Liver (tissue), 9 donors: ENCODE data around the gene SMC1A. TPM values are rescaled to one million over a fixed set of nuclear protein-coding genes. Genes with fewer than 3 reads are reported as not detected.

Experiments used
- DNase-seq: peaks from one replicate; pipeline ENCODE4 v3.0.0-alpha.2; 2017; ENCODE audit warnings: low spot score
- H3K27ac ChIP-seq, 2 donors: one replicate each; pipeline ENCODE4 v1.7.0; 2013; ENCODE audit warnings: inconsistent platforms in 2 of 2, low read length in 2 of 2, control low read depth in 1 of 2, low read depth in 1 of 2, mild to moderate bottlenecking in 1 of 2
- H3K27me3 ChIP-seq, 4 donors: one replicate each; pipeline versions ENCODE4 v1.6.1 to v1.7.0; 2013; ENCODE audit warnings: low read length in 3 of 4, inconsistent platforms in 1 of 4, mild to moderate bottlenecking in 1 of 4, moderate library complexity in 1 of 4; ENCODE audit not compliant: control insufficient read depth in 4 of 4, insufficient read depth in 4 of 4
- H3K36me3 ChIP-seq, 4 donors: one replicate each; pipeline versions ENCODE4 v1.6.1 to v1.7.0; 2013; ENCODE audit warnings: low read length in 3 of 4, mild to moderate bottlenecking in 3 of 4, low read depth in 1 of 4, moderate library complexity in 1 of 4; ENCODE audit not compliant: control insufficient read depth in 4 of 4, insufficient read depth in 3 of 4
- H3K4me1 ChIP-seq, 4 donors: one replicate each; pipeline versions ENCODE4 v1.6.1 to v1.7.0; 2013; ENCODE audit warnings: low read length in 3 of 4, mild to moderate bottlenecking in 3 of 4, moderate library complexity in 1 of 4; ENCODE audit not compliant: control insufficient read depth in 4 of 4, insufficient read depth in 4 of 4
- H3K4me3 ChIP-seq, 3 donors: one replicate each; pipeline versions ENCODE4 v1.6.1 to v1.7.0; 2013; ENCODE audit warnings: low read length in 3 of 3, control low read depth in 1 of 3, low read depth in 1 of 3, mild to moderate bottlenecking in 1 of 3
- H3K9ac ChIP-seq, 2 donors: one replicate each; pipeline ENCODE4 v1.7.0; 2013; ENCODE audit warnings: low read length in 2 of 2, mild to moderate bottlenecking in 2 of 2, moderate library complexity in 2 of 2, control low read depth in 1 of 2, low read depth in 1 of 2
- H3K9me3 ChIP-seq, 4 donors: one replicate each; pipeline versions ENCODE4 v1.6.1 to v1.7.0; 2013; ENCODE audit warnings: low read length in 3 of 4; ENCODE audit not compliant: control insufficient read depth in 4 of 4
- ATF3 ChIP-seq: IDR thresholded peaks from 2 replicates; pipeline ENCODE4 v1.6.1; 2016; ENCODE audit warnings: antibody characterized with exemption
- EGR1 ChIP-seq, 2 donors: IDR thresholded peaks; 2 replicates each; pipeline ENCODE4 v1.6.1; 2016 to 2018; ENCODE audit warnings: antibody characterized with exemption in 2 of 2, low read depth in 2 of 2
- FOXA1 ChIP-seq: IDR thresholded peaks from 2 replicates; pipeline ENCODE4 v1.6.1; 2016; ENCODE audit warnings: antibody characterized with exemption
- FOXA2 ChIP-seq: IDR thresholded peaks from 2 replicates; pipeline ENCODE4 v1.6.1; 2016; ENCODE audit warnings: antibody characterized with exemption
- GABPA ChIP-seq, 2 donors: IDR thresholded peaks in 1 of 2; conservative IDR thresholded peaks in 1 of 2; 2 replicates each; pipeline ENCODE4 v1.6.1; 2016; ENCODE audit warnings: antibody characterized with exemption in 2 of 2, mild to moderate bottlenecking in 1 of 2, moderate library complexity in 1 of 2
- HNF4A ChIP-seq, 2 donors: conservative IDR thresholded peaks; 2 replicates each; pipeline ENCODE4 v1.6.1; 2016; ENCODE audit warnings: antibody characterized with exemption in 2 of 2, mild to moderate bottlenecking in 2 of 2
- HNF4G ChIP-seq: IDR thresholded peaks from 2 replicates; pipeline ENCODE4 v1.6.1; 2016; ENCODE audit warnings: antibody characterized with exemption
- JUND ChIP-seq, 2 donors: IDR thresholded peaks; 2 replicates each; pipeline ENCODE4 v1.6.1; 2016; ENCODE audit warnings: antibody characterized with exemption in 2 of 2
- NR2F2 ChIP-seq: IDR thresholded peaks from 2 replicates; pipeline ENCODE4 v1.6.1; 2016; ENCODE audit warnings: antibody characterized with exemption
- RAD21 ChIP-seq, 2 donors: IDR thresholded peaks; 2 replicates each; pipeline ENCODE4 v1.6.1; 2016; ENCODE audit warnings: antibody characterized with exemption in 2 of 2, mild to moderate bottlenecking in 2 of 2
- SP1 ChIP-seq: IDR thresholded peaks from 2 replicates; pipeline ENCODE4 v1.6.1; 2018; ENCODE audit warnings: antibody characterized with exemption, mild to moderate bottlenecking
- TAF1 ChIP-seq: conservative IDR thresholded peaks from 2 replicates; pipeline ENCODE4 v1.6.1; 2016; ENCODE audit warnings: antibody characterized with exemption, mild to moderate bottlenecking
- YY1 ChIP-seq: IDR thresholded peaks from 2 replicates; pipeline ENCODE4 v1.6.1; 2016; ENCODE audit warnings: antibody characterized with exemption, mild to moderate bottlenecking
- ZBTB33 ChIP-seq: IDR thresholded peaks from 2 replicates; pipeline ENCODE4 v1.6.1; 2016; ENCODE audit warnings: antibody characterized with exemption
- WGBS: extraction: QIAGEN DNeasy Blood & Tissue Kit; methylation state at CpG from one replicate; pipeline ENCODE4 v1.1.7; 2013; 5-methylcytosine and 5-hydroxymethylcytosine counted together
- polyA plus RNA-seq, 2 donors: library from polyadenylated mRNA; stranded (reverse) in 1 of 2; unstranded in 1 of 2; fragments of 200-250 nt in 1 of 2; fragments of >200 nt in 1 of 2; fragmentation: Nextera tagmentation in 1 of 2; extraction: Ambion mirVana in 1 of 2; gene quantifications; one replicate each; pipeline versions ENCODE4 v1.2.1 to v1.2.3, GENCODE V29; 2013 to 2015
- total RNA-seq, 2 donors: library from RNA; depleted of rRNA; stranded (reverse); fragments of >200 nt; gene quantifications; one replicate each; pipeline ENCODE4 v1.2.3, GENCODE V29; 2014
- TF ChIP-seq, protein P1 (sequence below): IDR thresholded peaks from 2 replicates; pipeline ENCODE4 v1.6.1; 2016; ENCODE audit warnings: antibody characterized with exemption
- TF ChIP-seq, protein P2 (sequence below): fragments of 150-350 bp; IDR thresholded peaks from 2 replicates; pipeline ENCODE4 v1.5.1; 2017; ENCODE audit warnings: improper control_type of control experiment, low read depth, low read length; ENCODE audit not compliant: missing input control
- donor health status: healthy.
- donor health status: healthy.
- donor health status: healthy.
- donor health status: healthy.
- donor health status: healthy.

SMC1A gene
- total and polyA plus RNA-seq, 4 donors = 11.0 to 25.6 (median 18.2) TPM

DNA sequence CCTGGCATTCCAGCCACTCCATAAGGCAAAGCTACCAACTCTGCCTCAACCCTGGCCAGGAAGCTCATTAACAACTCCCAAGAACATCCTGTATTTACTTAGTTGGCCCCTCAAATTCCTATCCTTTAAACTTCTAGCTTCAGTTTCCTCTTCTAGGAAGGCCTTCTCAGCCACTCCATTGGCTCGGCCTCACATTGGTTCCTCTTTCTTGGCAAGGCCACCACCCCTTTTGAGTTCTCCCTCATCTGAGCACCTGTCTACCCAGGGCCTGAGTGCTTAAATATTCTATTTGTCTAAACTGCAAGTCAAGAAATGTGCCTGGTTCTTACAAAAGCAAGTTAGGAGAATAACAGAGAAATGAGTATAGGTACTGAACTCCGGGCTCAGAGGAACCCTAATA lies 10.0 kb downstream of the SMC1A start:
- H3K4me1 ChIP-seq = no peaks in the 10 kb centered on the region
- H3K9me3 ChIP-seq = no peaks in the 10 kb centered on the region
- H3K9ac ChIP-seq = no peak overlapping the region
- 85% methylated on average over 2 of the region's 2 CpGs for WGBS
- no peak overlapping the region for H3K27ac ChIP-seq
- TF ChIP-seq, protein P1, sequence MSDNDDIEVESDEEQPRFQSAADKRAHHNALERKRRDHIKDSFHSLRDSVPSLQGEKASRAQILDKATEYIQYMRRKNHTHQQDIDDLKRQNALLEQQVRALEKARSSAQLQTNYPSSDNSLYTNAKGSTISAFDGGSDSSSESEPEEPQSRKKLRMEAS = no peak
- peaks cover 10 to 63% (median 30%) of the 10 kb centered on the region in 4 donors for H3K36me3 ChIP-seq
- H3K27me3 ChIP-seq = no peaks in the 10 kb centered on the region
- no peak for DNase-seq
- no peak overlapping the region for H3K4me3 ChIP-seq

DNA sequence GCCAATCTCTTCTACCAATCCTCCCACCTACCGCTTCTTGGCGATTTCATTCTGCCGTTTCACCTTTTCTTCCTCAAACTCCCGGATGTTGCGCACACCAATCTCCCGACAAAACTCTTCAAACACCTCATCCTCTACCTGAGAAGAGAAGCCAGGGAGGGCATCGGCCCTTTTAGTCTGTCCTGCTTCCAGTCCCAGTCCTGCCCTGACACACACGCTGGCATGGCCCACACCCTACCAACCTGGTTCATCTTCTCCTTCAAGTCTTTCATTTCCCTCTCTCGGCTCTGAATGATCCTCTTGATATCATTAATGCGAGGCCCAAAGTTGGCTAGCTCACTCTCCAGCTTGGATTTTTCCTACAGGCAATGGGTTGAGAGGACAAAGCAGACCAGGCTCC lies 18.9 kb downstream of the SMC1A start:
- H3K4me1 ChIP-seq = no peaks in the 10 kb centered on the region
- no peak for DNase-seq
- WGBS = 95% methylated on average over 10 of the region's 10 CpGs
- H3K4me3 ChIP-seq = no peak overlapping the region
- H3K9me3 ChIP-seq = no peaks in the 10 kb centered on the region
- no peak overlapping the region for H3K9ac ChIP-seq
- no peak for TF ChIP-seq FOXA2
- no peak for TF ChIP-seq HNF4G
- no peak for TF ChIP-seq HNF4A (conservative IDR thresholded peaks at IDR 0.05)
- TF ChIP-seq RAD21 (IDR thresholded peaks at IDR 0.05) = no peak
- TF ChIP-seq, protein P1 = no peak
- TF ChIP-seq JUND (IDR thresholded peaks at IDR 0.05) = no peak
- TF ChIP-seq SP1 = no peak
- peaks cover 9 to 84% (median 50%) of the 10 kb centered on the region in 4 donors for H3K36me3 ChIP-seq
- H3K27ac ChIP-seq = no peak overlapping the region
- no peaks in the 10 kb centered on the region for H3K27me3 ChIP-seq

GRCh38 chrX:53398216-53398615 lies 24.2 kb downstream of the SMC1A start:
- TF ChIP-seq, protein P1 = no peak
- TF ChIP-seq SP1 = no peak
- no peak for TF ChIP-seq EGR1 (IDR thresholded peaks at IDR 0.05; ENCODE audit: low read depth in 2 of 2)
- no peak for TF ChIP-seq ATF3
- TF ChIP-seq RAD21 (IDR thresholded peaks at IDR 0.05) = no peak
- TF ChIP-seq JUND (IDR thresholded peaks at IDR 0.05) = no peak
- no peak for TF ChIP-seq YY1
- no peak for TF ChIP-seq NR2F2
- no peak for TF ChIP-seq TAF1
- TF ChIP-seq GABPA (IDR thresholded peaks at IDR 0.05 in 1 of 2, conservative IDR thresholded peaks at IDR 0.05 in 1 of 2) = no peak
- no peak for TF ChIP-seq HNF4G
- TF ChIP-seq, protein P2, sequence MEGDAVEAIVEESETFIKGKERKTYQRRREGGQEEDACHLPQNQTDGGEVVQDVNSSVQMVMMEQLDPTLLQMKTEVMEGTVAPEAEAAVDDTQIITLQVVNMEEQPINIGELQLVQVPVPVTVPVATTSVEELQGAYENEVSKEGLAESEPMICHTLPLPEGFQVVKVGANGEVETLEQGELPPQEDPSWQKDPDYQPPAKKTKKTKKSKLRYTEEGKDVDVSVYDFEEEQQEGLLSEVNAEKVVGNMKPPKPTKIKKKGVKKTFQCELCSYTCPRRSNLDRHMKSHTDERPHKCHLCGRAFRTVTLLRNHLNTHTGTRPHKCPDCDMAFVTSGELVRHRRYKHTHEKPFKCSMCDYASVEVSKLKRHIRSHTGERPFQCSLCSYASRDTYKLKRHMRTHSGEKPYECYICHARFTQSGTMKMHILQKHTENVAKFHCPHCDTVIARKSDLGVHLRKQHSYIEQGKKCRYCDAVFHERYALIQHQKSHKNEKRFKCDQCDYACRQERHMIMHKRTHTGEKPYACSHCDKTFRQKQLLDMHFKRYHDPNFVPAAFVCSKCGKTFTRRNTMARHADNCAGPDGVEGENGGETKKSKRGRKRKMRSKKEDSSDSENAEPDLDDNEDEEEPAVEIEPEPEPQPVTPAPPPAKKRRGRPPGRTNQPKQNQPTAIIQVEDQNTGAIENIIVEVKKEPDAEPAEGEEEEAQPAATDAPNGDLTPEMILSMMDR = no peak
- no peak for TF ChIP-seq FOXA1
- no peak for TF ChIP-seq ZBTB33
- Histone ChIP-seq H3K36me3 (peaks cover 4 to 71% (median 19%) of the 10 kb centered on the region in 4 donors), H3K4me1 (no peaks in the 10 kb centered on the region), H3K4me3 (no peak overlapping the region), H3K27ac (no peak overlapping the region), H3K9me3 (no peaks in the 10 kb centered on the region), H3K9ac (no peak overlapping the region), H3K27me3 (no peaks in the 10 kb centered on the region)
- DNase-seq = no peak
- 97% methylated on average over 1 of the region's 1 CpG for WGBS
